Fibroblast of mammary gland (primary cell): ENCODE measurements around the gene IGIP.
"Not testable (repeated sequence)": the region's sequence is repeated elsewhere in the genome, so short reads cannot be mapped to it uniquely, and the experiment has no call there.

Source experiments
- DNase-seq: peaks from one replicate; pipeline ENCODE4 v3.0.0-alpha.2; 2010; ENCODE audit warnings: low read depth
- H3K4me3 ChIP-seq: 2 replicates; pipeline ENCODE4 v1.5.1; 2011; ENCODE audit warnings: low read depth, mild to moderate bottlenecking, low read length, moderate library complexity; ENCODE audit not compliant: control insufficient read depth
- CTCF ChIP-seq: conservative IDR thresholded peaks from 2 replicates; pipeline ENCODE4 v1.5.1; 2011; ENCODE audit warnings: low read depth, low read length, inconsistent platforms; ENCODE audit not compliant: control insufficient read depth, insufficient read depth

Gene IGIP

GRCh38 chr5:140152022-140152999 lies 26.6 kb downstream of the IGIP start:
- no peak for TF ChIP-seq CTCF
- no peak for DNase-seq
- no peak overlapping the region for H3K4me3 ChIP-seq

- no peak for TF ChIP-seq CTCF
Measured at GRCh38 chr5:140153255-140153654, 27.5 kb downstream of the IGIP start.

GRCh38 chr5:140153905-140154304 lies 28.2 kb downstream of the IGIP start:
- no peak for DNase-seq
- no peak for TF ChIP-seq CTCF
- no peak overlapping the region for H3K4me3 ChIP-seq

More at GRCh38 chr5:140153255-140153654, 27.5 kb downstream of the IGIP start:
- H3K4me3 ChIP-seq: no peak overlapping the region
- DNase-seq: no peak

GRCh38 chr5:140154710-140155381 lies 29.1 kb downstream of the IGIP start:
- DNase-seq: not testable (repeated sequence)

GRCh38 chr5:140157032-140157781 lies 31.5 kb downstream of the IGIP start:
- DNase-seq: peak; percentile 79
- H3K4me3 ChIP-seq: peak overlapping the region; percentile 45
- TF ChIP-seq CTCF: peak; percentile 80

More at GRCh38 chr5:140154710-140155381, 29.1 kb downstream of the IGIP start:
- H3K4me3 ChIP-seq: not testable (repeated sequence)

GRCh38 chr5:140159014-140159927 lies 33.5 kb downstream of the IGIP start:
- DNase-seq: no peak
- no peak for TF ChIP-seq CTCF
- H3K4me3 ChIP-seq: no peak overlapping the region
